Hepatocyte (in vitro differentiated cells): ENCODE measurements around the gene ASAP2. TPM values are rescaled to one million over a fixed set of nuclear protein-coding genes. Genes with fewer than 3 reads are reported as not detected.

Experiments
- DNase-seq: peaks from one replicate; pipeline ENCODE4 v3.0.0-alpha.2; 2016; ENCODE audit warnings: low spot score
- H2AFZ ChIP-seq: fragments of 200-600 bp; sonication (generic); 2 replicates; pipeline ENCODE4 v1.6.0; 2016; ENCODE audit warnings: antibody characterized with exemption, mild to moderate bottlenecking
- H3K27ac ChIP-seq: fragments of 200-600 bp; sonication (generic); 2 replicates; pipeline ENCODE4 v1.5.1; 2016; ENCODE audit warnings: mild to moderate bottlenecking
- H3K27me3 ChIP-seq: fragments of 200-600 bp; sonication (generic); 2 replicates; pipeline ENCODE4 v1.6.1; 2016
- H3K36me3 ChIP-seq: fragments of 200-600 bp; sonication (generic); replicated peaks from 2 replicates; pipeline ENCODE4 v1.5.1; 2016; ENCODE audit warnings: low read depth; ENCODE audit not compliant: insufficient read depth
- H3K4me1 ChIP-seq: fragments of 200-600 bp; sonication (generic); 2 replicates; pipeline ENCODE4 v1.5.1; 2016; ENCODE audit warnings: mild to moderate bottlenecking, moderate library complexity; ENCODE audit not compliant: insufficient read depth
- H3K4me2 ChIP-seq: fragments of 200-600 bp; sonication (generic); 2 replicates; pipeline ENCODE4 v1.6.0; 2016
- H3K4me3 ChIP-seq: fragments of 200-600 bp; sonication (generic); 2 replicates; pipeline ENCODE4 v1.5.1; 2016; ENCODE audit warnings: mild to moderate bottlenecking
- H3K79me2 ChIP-seq: fragments of 200-600 bp; sonication (generic); 2 replicates; pipeline ENCODE4 v1.6.0; 2017; ENCODE audit warnings: mild to moderate bottlenecking
- H3K9me2 ChIP-seq: fragments of 200-600 bp; sonication (generic); replicated peaks from 2 replicates; pipeline ENCODE4 v1.6.0; 2017; ENCODE audit warnings: mild to moderate bottlenecking; ENCODE audit not compliant: insufficient read depth
- H3K9me3 ChIP-seq: fragments of 200-600 bp; sonication (generic); 2 replicates; pipeline ENCODE4 v1.5.1; 2016; ENCODE audit warnings: low read depth, mild to moderate bottlenecking
- H4K20me1 ChIP-seq: fragments of 200-600 bp; sonication (generic); 2 replicates; pipeline ENCODE4 v1.6.0; 2016; ENCODE audit warnings: mild to moderate bottlenecking; ENCODE audit not compliant: insufficient read depth, poor library complexity, severe bottlenecking
- EZH2 ChIP-seq: fragments of 200-600 bp; sonication (generic); IDR thresholded peaks from 2 replicates; pipeline ENCODE4 v1.6.1; 2016; ENCODE audit warnings: antibody characterized with exemption, mild to moderate bottlenecking, borderline replicate concordance
- EZH2phosphoT487 ChIP-seq: fragments of 200-600 bp; sonication (generic); IDR thresholded peaks from one replicate; pipeline ENCODE4 v1.6.1; 2018; ENCODE audit warnings: antibody characterized with exemption, mild to moderate bottlenecking, low read depth, moderate library complexity; ENCODE audit not compliant: unreplicated experiment, severe bottlenecking
- WGBS: methylation state at CpG from one replicate; pipeline ENCODE4 v1.1.6; 2016; ENCODE audit warnings: low lambda C conversion rate; ENCODE audit errors: missing lambda C conversion rate; 5-methylcytosine and 5-hydroxymethylcytosine counted together
- polyA plus RNA-seq: library from polyadenylated mRNA; unstranded; fragments of >200 nt; fragmentation: Nextera tagmentation; extraction: Ambion mirVana; gene quantifications from 2 replicates; pipeline ENCODE4 v1.2.1, GENCODE V29; 2016
- total RNA-seq: library from RNA; depleted of rRNA; stranded (reverse); fragments of >200 nt; gene quantifications from 2 replicates; pipeline ENCODE4 v1.2.3, GENCODE V29; 2014
- TF ChIP-seq, protein P1 (sequence below): fragments of 200-600 bp; sonication (generic); IDR thresholded peaks from 2 replicates; pipeline ENCODE4 v1.5.1; 2016; ENCODE audit warnings: antibody characterized with exemption, mild to moderate bottlenecking; ENCODE audit not compliant: poor library complexity

ASAP2 gene
- total and polyA plus RNA-seq, 2 experiments from 2014 or later: 13.7 to 21.3 TPM

DNA sequence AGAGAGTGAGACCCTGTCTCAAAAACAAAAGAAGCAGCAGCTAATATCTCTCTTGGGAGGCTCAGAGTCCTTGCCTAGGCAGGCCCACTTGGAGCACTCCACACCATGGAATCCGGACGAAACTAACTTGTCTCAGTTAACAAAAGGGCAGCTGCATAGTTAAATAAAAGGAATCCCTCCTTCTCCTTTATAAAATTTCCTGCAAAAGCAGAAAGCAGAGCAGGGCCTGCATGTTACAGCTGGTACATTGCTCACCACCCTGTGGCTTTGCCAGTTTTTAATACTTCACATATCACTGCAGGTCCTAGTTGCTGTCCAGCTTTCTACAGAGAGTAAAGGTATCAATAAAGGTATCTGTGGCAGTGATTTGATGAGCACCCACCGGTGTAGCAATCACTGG, 93.6 kb downstream of the ASAP2 start:
- Histone ChIP-seq H3K4me2 (no peak overlapping the region), H3K4me1 (no peaks in the 10 kb centered on the region)
- WGBS: 94% methylated on average over 3 of the region's 3 CpGs

DNA sequence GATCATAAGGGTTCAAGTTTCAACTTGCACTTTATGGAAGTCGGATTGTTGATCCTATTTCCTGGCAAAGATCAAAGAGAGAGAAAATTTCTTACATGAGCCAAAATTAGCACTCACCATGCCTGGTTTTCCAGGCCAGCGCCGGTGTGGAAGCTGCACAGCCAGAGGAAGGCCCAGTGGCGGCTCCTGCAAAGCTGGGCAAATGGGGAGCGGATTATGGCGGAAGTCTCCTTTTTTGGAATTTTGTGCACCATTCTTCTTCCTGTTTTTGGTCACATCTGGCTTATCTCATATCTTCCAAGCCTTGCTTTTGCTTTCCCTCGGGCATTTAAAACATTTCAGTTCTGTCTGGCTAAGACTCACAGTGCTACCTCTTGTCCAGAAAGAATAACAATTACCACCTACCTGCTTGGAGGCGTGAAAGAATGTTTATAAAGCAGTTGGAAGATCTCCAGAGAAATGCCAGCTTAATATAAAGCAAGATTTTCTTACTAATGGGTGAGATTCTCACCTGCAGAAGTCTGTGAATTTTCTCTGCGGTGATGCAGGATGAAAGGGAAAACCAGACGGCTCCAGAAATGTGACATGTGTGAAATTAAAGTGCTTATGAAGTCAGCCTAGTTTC, 94.3 kb downstream of the ASAP2 start:
- no peaks in the 10 kb centered on the region for H3K27me3 ChIP-seq
- H2AFZ ChIP-seq: no peak overlapping the region
- H3K9me3 ChIP-seq: no peaks in the 10 kb centered on the region
- no peak overlapping the region for H3K4me2 ChIP-seq
- peaks cover 10% of the 10 kb centered on the region for H3K79me2 ChIP-seq
- no peak overlapping the region for H3K27ac ChIP-seq
- H3K4me1 ChIP-seq: no peaks in the 10 kb centered on the region
- H3K36me3 ChIP-seq: no peaks in the 10 kb centered on the region
- WGBS: 68% methylated on average over 10 of the region's 10 CpGs
- H3K9me2 ChIP-seq: no peaks in the 10 kb centered on the region
- no peak for TF ChIP-seq EZH2phosphoT487
- TF ChIP-seq, protein P1, sequence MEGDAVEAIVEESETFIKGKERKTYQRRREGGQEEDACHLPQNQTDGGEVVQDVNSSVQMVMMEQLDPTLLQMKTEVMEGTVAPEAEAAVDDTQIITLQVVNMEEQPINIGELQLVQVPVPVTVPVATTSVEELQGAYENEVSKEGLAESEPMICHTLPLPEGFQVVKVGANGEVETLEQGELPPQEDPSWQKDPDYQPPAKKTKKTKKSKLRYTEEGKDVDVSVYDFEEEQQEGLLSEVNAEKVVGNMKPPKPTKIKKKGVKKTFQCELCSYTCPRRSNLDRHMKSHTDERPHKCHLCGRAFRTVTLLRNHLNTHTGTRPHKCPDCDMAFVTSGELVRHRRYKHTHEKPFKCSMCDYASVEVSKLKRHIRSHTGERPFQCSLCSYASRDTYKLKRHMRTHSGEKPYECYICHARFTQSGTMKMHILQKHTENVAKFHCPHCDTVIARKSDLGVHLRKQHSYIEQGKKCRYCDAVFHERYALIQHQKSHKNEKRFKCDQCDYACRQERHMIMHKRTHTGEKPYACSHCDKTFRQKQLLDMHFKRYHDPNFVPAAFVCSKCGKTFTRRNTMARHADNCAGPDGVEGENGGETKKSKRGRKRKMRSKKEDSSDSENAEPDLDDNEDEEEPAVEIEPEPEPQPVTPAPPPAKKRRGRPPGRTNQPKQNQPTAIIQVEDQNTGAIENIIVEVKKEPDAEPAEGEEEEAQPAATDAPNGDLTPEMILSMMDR: no peak
- no peak for TF ChIP-seq EZH2
- peaks cover 3% of the 10 kb centered on the region for H4K20me1 ChIP-seq
- no peak for DNase-seq
- H3K4me3 ChIP-seq: no peak overlapping the region

More for the DNA sequence above, 93.6 kb downstream of the ASAP2 start:
- Histone ChIP-seq H3K27ac (no peak overlapping the region), H3K9me2 (no peaks in the 10 kb centered on the region), H3K9me3 (no peaks in the 10 kb centered on the region), H2AFZ (no peak overlapping the region), H4K20me1 (peaks cover 3% of the 10 kb centered on the region), H3K36me3 (no peaks in the 10 kb centered on the region), H3K4me3 (no peak overlapping the region), H3K79me2 (peaks cover 14% of the 10 kb centered on the region), H3K27me3 (no peaks in the 10 kb centered on the region)
- no peak for DNase-seq
- no peak for TF ChIP-seq EZH2phosphoT487
- TF ChIP-seq EZH2: no peak
- TF ChIP-seq, protein P1: no peak

DNA sequence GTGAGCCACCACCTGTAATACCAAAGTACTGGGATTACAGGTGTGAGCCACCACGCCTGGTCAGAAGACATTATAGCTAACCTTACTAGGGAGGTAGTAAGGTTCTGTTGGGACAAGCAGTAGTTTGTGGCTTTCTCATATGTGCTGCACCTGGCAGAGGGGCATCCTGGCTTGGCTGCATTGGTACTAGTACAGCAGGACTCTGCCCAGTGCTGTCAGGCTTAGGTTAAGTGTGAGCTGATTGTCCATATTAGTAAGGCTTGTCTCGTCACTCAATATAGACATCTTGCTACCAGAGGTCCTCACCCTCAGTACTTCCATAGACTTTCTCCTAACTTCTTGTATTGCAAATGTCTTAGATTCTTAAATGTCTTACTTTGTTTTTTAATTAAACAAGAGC, 96.1 kb downstream of the ASAP2 start:
- peaks cover 10% of the 10 kb centered on the region for H3K79me2 ChIP-seq
- peaks cover 3% of the 10 kb centered on the region for H4K20me1 ChIP-seq
- no peaks in the 10 kb centered on the region for H3K9me2 ChIP-seq
- H3K27me3 ChIP-seq: no peaks in the 10 kb centered on the region
- no peak overlapping the region for H3K4me2 ChIP-seq
- no peak for TF ChIP-seq EZH2phosphoT487
- TF ChIP-seq EZH2: no peak
- TF ChIP-seq, protein P1: no peak
- WGBS: 98% methylated on average over 2 of the region's 2 CpGs
- H3K4me1 ChIP-seq: no peaks in the 10 kb centered on the region
- no peak overlapping the region for H3K27ac ChIP-seq
- no peak for DNase-seq
- no peak overlapping the region for H2AFZ ChIP-seq
- H3K9me3 ChIP-seq: no peaks in the 10 kb centered on the region
- no peaks in the 10 kb centered on the region for H3K36me3 ChIP-seq
- no peak overlapping the region for H3K4me3 ChIP-seq
